ENCODE measurements around the gene ACSL5.
"Not testable (repeated sequence)": the region's sequence is repeated elsewhere in the genome, so short reads cannot be mapped to it uniquely, and the experiment has no call there.

The ACSL5 gene

DNA sequence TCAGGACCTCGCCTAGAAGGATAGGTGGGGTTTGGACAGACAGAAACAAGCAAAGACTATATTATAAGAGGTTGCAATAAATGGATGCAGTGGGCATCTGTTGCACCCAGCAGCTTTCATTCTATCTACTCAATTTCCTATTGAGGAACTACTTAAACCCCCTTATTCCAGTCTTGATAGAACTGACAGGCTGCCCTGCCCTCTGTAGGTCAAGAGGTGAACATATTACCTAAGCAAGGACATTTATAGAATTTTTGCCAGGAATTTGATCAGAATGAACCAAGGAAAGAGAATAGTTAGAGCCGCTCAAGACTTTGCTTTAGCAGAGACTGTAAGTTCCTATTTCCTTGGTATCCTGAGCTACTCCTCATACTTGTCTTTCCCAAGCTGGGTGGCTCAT is 82.6 kb downstream of the ACSL5 start:
- Mint-ChIP-seq H3K27ac (no peak overlapping the region), H3K27me3 (ENCODE audit: low read depth, poor library complexity) (no peaks in the 10 kb centered on the region), H3K4me1 (no peaks in the 10 kb centered on the region), H3K36me3 (ENCODE audit: low read depth) (peaks cover 29% of the 10 kb centered on the region), H3K4me3 (no peak overlapping the region), H3K9me3 (peaks cover 21% of the 10 kb centered on the region)
- no peak for DNase-seq
- TF ChIP-seq, protein P1, sequence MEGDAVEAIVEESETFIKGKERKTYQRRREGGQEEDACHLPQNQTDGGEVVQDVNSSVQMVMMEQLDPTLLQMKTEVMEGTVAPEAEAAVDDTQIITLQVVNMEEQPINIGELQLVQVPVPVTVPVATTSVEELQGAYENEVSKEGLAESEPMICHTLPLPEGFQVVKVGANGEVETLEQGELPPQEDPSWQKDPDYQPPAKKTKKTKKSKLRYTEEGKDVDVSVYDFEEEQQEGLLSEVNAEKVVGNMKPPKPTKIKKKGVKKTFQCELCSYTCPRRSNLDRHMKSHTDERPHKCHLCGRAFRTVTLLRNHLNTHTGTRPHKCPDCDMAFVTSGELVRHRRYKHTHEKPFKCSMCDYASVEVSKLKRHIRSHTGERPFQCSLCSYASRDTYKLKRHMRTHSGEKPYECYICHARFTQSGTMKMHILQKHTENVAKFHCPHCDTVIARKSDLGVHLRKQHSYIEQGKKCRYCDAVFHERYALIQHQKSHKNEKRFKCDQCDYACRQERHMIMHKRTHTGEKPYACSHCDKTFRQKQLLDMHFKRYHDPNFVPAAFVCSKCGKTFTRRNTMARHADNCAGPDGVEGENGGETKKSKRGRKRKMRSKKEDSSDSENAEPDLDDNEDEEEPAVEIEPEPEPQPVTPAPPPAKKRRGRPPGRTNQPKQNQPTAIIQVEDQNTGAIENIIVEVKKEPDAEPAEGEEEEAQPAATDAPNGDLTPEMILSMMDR (IDR thresholded peaks at IDR 0.05) = no peak

DNA sequence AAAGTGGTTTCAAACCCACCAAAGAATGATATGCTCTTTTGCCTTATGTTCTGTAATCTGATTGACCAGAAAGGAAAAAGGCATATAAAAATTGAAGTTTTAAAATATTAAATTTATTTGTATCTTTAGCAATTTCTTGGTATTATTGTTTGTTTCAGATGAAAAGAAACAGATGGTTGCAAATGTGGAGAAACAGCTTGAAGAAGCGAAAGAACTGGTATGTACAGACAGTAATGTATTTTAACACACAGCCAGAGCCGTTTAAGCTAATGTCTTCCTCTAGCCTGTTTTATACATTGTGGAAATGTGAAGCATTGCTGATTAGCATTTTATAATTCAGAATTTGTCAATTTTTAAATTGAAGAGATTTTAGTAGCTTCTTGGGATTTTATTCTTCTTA is 86.5 kb downstream of the ACSL5 start:
- TF ChIP-seq, protein P1 (IDR thresholded peaks at IDR 0.05) = no peak
- Mint-ChIP-seq H3K36me3 (ENCODE audit: low read depth) (peaks cover 34% of the 10 kb centered on the region), H3K27ac (no peak overlapping the region), H3K27me3 (ENCODE audit: low read depth, poor library complexity) (no peaks in the 10 kb centered on the region), H3K4me1 (no peaks in the 10 kb centered on the region), H3K4me3 (no peak overlapping the region), H3K9me3 (peaks cover 9% of the 10 kb centered on the region)
- DNase-seq = no peak

DNA sequence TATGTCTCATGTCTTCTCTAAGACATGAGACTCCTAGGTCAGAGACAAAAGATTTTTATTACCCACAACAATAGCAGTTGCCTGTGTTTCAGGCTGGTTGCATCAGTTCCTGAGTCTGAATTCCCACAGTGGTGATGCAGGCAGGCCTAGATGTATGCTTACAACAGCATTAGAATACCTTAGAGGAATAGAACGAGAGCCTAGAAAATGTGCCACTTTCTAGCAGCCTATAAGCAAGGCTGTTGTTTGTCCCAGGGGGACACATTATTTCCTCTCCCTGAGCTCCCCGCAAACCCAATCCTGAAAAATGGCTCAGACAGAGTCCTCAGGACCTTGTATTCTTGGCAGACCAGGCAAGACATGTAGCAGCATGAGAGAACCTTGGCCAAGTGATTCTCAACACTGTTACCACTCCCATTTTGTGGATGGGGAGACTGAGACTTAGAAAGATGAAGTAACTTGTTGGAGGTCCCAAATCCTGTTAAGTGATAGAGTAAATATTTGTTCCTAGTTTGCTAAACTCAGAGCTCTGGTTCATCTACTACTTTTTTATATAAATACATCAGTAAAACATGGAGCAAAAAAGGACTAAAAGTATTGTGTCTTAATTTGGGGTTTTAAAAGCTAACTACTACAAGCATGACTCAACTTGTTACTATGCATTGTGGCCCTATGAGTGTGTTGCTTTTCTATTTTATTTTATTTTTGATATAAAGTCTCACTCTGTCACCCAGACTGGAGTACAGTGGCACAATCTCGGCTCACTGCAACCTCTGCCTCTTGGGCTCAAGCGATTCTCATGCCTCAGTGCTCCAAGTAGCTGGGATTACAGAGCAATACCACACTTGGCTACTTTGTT is 87.3 kb downstream of the ACSL5 start:
- peaks cover 8% of the 10 kb centered on the region for H3K9me3 Mint-ChIP-seq
- no peak overlapping the region for H3K4me3 Mint-ChIP-seq
- H3K36me3 Mint-ChIP-seq (ENCODE audit: low read depth) = peaks cover 43% of the 10 kb centered on the region
- no peaks in the 10 kb centered on the region for H3K4me1 Mint-ChIP-seq
- no peak for DNase-seq
- TF ChIP-seq, protein P1 (IDR thresholded peaks at IDR 0.05) = no peak
- no peaks in the 10 kb centered on the region for H3K27me3 Mint-ChIP-seq (ENCODE audit: low read depth, poor library complexity)
- H3K27ac Mint-ChIP-seq = peak overlapping the region; percentile 32

DNA sequence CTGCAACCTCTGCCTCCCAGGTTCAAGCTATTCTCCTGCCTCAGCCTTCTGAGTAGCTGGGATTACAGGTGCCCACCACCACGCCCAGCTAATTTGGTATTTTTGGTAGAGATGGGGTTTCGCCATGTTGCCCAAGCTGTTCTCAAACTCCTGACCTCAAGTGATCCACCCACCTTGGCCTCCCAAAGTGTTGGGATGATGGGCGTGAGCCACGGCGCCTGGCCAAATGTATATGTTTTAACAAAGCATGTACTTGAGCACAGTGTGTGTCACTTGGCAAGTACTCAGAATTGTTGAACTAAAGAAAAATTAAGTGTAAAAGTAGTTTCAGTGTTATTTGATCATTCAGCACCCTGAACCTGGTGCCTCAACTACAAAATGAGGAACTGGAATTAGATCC is 90.2 kb downstream of the ACSL5 start:
- H3K36me3 Mint-ChIP-seq (ENCODE audit: low read depth) = peaks cover 49% of the 10 kb centered on the region
- not testable (repeated sequence) for H3K4me3 Mint-ChIP-seq; H3K9me3 Mint-ChIP-seq; DNase-seq; H3K4me1 Mint-ChIP-seq; H3K27me3 Mint-ChIP-seq (ENCODE audit: low read depth, poor library complexity); H3K27ac Mint-ChIP-seq

DNA sequence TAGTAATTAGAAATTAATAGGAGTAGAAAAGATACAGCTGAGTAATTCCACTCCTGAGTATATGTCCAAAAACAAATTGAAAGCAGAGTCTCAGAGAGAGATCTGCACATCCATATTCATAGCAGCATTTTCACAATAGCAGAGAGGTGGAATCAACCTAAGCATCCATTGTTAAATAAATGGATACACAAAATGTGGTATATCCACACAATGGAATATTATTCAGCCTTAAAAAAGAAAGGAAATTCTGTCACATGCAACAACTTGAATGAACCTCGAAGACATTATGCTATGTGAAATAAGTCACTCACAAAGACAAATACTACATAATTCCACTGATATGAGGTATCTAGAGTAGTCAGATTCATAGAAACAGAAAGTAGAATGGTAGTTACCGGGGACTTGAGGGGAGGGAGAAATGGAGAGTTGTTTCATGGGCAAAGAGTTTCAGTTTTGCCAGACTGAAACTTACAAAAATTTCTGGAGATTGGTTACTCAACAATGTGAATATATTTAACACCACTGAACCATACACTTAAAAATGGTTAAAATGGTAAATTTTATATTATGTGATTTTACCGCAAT is 91.5 kb downstream of the ACSL5 start:
- TF ChIP-seq, protein P1 (IDR thresholded peaks at IDR 0.05) = no peak

DNA sequence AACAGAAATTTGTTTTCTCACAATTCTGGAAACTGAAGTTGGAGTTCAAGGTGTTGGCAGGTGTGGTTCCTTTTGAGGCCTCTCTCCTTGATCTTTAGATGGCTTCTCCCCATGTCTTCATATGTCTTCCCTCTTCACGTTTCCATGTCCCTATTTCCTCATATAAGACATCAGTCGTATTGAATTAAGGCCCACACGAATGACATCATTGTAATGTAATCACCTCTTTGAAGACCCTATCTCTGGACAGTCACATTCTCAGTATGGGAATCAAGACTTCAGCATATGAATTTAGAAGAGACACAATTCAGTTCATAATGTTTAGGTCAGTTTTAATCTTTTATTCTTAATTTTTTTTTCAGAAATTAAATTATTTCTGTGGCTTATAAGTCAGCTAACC is 92.9 kb downstream of the ACSL5 start:
- TF ChIP-seq, protein P1 (IDR thresholded peaks at IDR 0.05) = no peak
- H3K36me3 Mint-ChIP-seq (ENCODE audit: low read depth) = peaks cover 45% of the 10 kb centered on the region
- no peak for DNase-seq
- H3K27ac Mint-ChIP-seq = no peak overlapping the region
- H3K4me3 Mint-ChIP-seq = no peak overlapping the region
- peaks cover 8% of the 10 kb centered on the region for H3K9me3 Mint-ChIP-seq
- no peaks in the 10 kb centered on the region for H3K4me1 Mint-ChIP-seq
- H3K27me3 Mint-ChIP-seq (ENCODE audit: low read depth, poor library complexity) = no peaks in the 10 kb centered on the region

More for the DNA sequence above, 91.5 kb downstream of the ACSL5 start:
- DNase-seq = no peak
- no peaks in the 10 kb centered on the region for H3K27me3 Mint-ChIP-seq (ENCODE audit: low read depth, poor library complexity)
- H3K36me3 Mint-ChIP-seq (ENCODE audit: low read depth) = peaks cover 54% of the 10 kb centered on the region
- peaks cover 8% of the 10 kb centered on the region for H3K9me3 Mint-ChIP-seq
- no peaks in the 10 kb centered on the region for H3K4me1 Mint-ChIP-seq
- no peak overlapping the region for H3K4me3 Mint-ChIP-seq
- no peak overlapping the region for H3K27ac Mint-ChIP-seq

Measured in nephron progenitor cell (in vitro differentiated cells).